Measurements from ENCODE around the gene ZC3H12C.

DNA sequence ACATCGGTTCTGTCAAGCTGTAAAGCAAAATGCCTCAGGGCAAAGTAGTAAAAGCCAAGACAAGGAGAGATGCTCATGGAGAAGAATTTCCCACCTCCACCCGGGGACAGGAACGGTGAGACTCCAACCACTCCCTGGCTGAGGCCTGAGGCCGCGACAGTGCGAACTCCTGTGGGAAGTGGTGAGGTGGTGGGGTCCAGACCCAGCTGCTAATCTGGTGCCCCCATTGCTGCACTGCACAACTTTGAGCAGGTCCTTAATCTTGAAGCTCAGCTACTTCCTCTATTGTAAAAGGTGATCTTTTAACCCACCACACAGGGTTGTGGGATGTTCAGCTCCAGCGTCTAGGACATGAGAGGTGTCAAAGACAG, 83.9 kb downstream of the ZC3H12C start:
- TF ChIP-seq POLR2A (IDR thresholded peaks at IDR 0.05; ENCODE audit: low read length) (no peak), GATA1 (IDR thresholded peaks at IDR 0.05; ENCODE audit: low read depth, low read length) (no peak)

Measured in erythroblast (primary cell).